H1 (cell line): ENCODE results near the gene TP53I11. TPM values are rescaled to one million over a fixed set of nuclear protein-coding genes. Genes with fewer than 3 reads are reported as not detected.
A peak's percentile ranks its signal among the peaks of the same experiment; 100 is the strongest.

ENCODE experiments used
- CTCF ChIA-PET: fragments of 300-600 bp; sonication (Branson Sonifier 250); formaldehyde crosslinking; loops from one replicate; lab custom pipeline; 2021; ENCODE audit not compliant: partially characterized antibody; lab: Charles Lee
- POLR2A ChIA-PET: fragments of 300-600 bp; sonication (Branson Sonifier 250); formaldehyde crosslinking; loops from one replicate; lab custom pipeline; 2021; ENCODE audit warnings: inconsistent platforms; ENCODE audit not compliant: partially characterized antibody; lab: Charles Lee
- DNase-seq, 2 experiments: peaks; one replicate each; pipeline versions ENCODE4 v3.0.0 to v3.0.0-alpha.2; 2010 to 2022; ENCODE audit warnings: low spot score in 2 of 2, low read depth in 1 of 2, mixed read lengths in 1 of 2
- FAIRE-seq: peaks from 2 replicates; lab custom pipeline; 2011; peaks lifted over from hg19 to GRCh38; lab: Jason Lieb, UNC
- H2AFZ ChIP-seq: 2 replicates; pipeline ENCODE4 v1.8.1; 2012; ENCODE audit warnings: low read length, inconsistent platforms
- H2AK5ac ChIP-seq: 2 replicates; pipeline ENCODE4 v1.6.1; 2013; ENCODE audit warnings: low read depth, low read length
- H2BK120ac ChIP-seq: replicated peaks from 2 replicates; pipeline ENCODE3; 2013; ENCODE audit warnings: low read depth, low read length, inconsistent platforms
- H2BK12ac ChIP-seq: 2 replicates; pipeline ENCODE4 v1.6.1; 2013; ENCODE audit warnings: low read depth, low read length
- H2BK15ac ChIP-seq: 2 replicates; pipeline ENCODE4 v1.6.1; 2013; ENCODE audit warnings: low read length
- H2BK20ac ChIP-seq: 2 replicates; pipeline ENCODE4 v1.6.1; 2013; ENCODE audit warnings: low read length
- H2BK5ac ChIP-seq: 2 replicates; pipeline ENCODE4 v1.6.1; 2013; ENCODE audit warnings: low read depth, low read length
- H3K14ac ChIP-seq: 2 replicates; pipeline ENCODE4 v1.6.1; 2013; ENCODE audit warnings: inconsistent platforms; ENCODE audit not compliant: insufficient read length
- H3K18ac ChIP-seq: 2 replicates; pipeline ENCODE4 v1.6.1; 2013; ENCODE audit warnings: low read length; ENCODE audit errors: extremely low read depth
- H3K23ac ChIP-seq: 2 replicates; pipeline ENCODE4 v1.6.1; 2013; ENCODE audit warnings: inconsistent platforms; ENCODE audit not compliant: insufficient read length
- H3K23me2 ChIP-seq: 2 replicates; pipeline ENCODE4 v1.6.1; 2013; ENCODE audit warnings: low read depth, low read length
- H3K27ac ChIP-seq: 2 replicates; pipeline ENCODE4 v1.6.1; 2011; ENCODE audit warnings: low read depth, low read length, inconsistent platforms
- H3K27me3 ChIP-seq, 4 experiments: replicated peaks in 1 of 4; 1 replicate in 1 of 4; 2 replicates in 3 of 4; pipeline versions ENCODE4 v1.6.1 to v1.8.1; 2011 to 2013; ENCODE audit warnings: low read length in 3 of 4, mild to moderate bottlenecking in 3 of 4, inconsistent platforms in 2 of 4, mixed read lengths in 2 of 4, moderate library complexity in 1 of 4; ENCODE audit not compliant: control insufficient read depth in 3 of 4, insufficient read depth in 3 of 4; ENCODE audit errors: extremely low read depth in 1 of 4
- H3K36me3 ChIP-seq, 4 experiments: 2 replicates each; pipeline versions ENCODE4 v1.6.1 to v1.8.1; 2011 to 2013; ENCODE audit warnings: mild to moderate bottlenecking in 4 of 4, low read length in 3 of 4, moderate library complexity in 2 of 4, control low read depth in 1 of 4, inconsistent platforms in 1 of 4; ENCODE audit not compliant: insufficient read depth in 4 of 4, control insufficient read depth in 2 of 4
- H3K4ac ChIP-seq: replicated peaks from 2 replicates; pipeline ENCODE3; 2013; ENCODE audit warnings: low read length, low read depth, mixed read lengths, inconsistent platforms; ENCODE audit not compliant: insufficient read length
- H3K4me1 ChIP-seq, 4 experiments: replicated peaks in 1 of 4; 1 replicate in 1 of 4; 2 replicates in 3 of 4; pipeline versions ENCODE4 v1.6.1 to v1.8.1; 2011 to 2013; ENCODE audit warnings: low read length in 3 of 4, inconsistent platforms in 2 of 4, mixed read lengths in 1 of 4; ENCODE audit not compliant: insufficient read depth in 4 of 4, control insufficient read depth in 3 of 4
- H3K4me2 ChIP-seq, 2 experiments: 2 replicates each; pipeline versions ENCODE4 v1.6.1 to v1.8.1; 2011 to 2013; ENCODE audit warnings: low read depth in 2 of 2, low read length in 2 of 2, control low read depth in 1 of 2, inconsistent platforms in 1 of 2, mild to moderate bottlenecking in 1 of 2; ENCODE audit not compliant: insufficient read depth in 1 of 2
- H3K4me3 ChIP-seq, 4 experiments: fragments of 200-600, 300-600 bp in 1 of 4; sonication (generic), shearing (Covaris generic), sonication (Bioruptor Twin) in 1 of 4; 2 replicates each; pipeline versions ENCODE4 v1.5.1 to v1.8.1; 2011 to 2016; ENCODE audit warnings: low read length in 4 of 4, low read depth in 3 of 4, control low read depth in 2 of 4, inconsistent platforms in 2 of 4, mild to moderate bottlenecking in 2 of 4, mixed read lengths in 1 of 4, moderate library complexity in 1 of 4; ENCODE audit not compliant: insufficient read depth in 2 of 4; ENCODE audit errors: extremely low read depth in 1 of 4
- H3K56ac ChIP-seq: replicated peaks from 2 replicates; pipeline ENCODE3; 2013; ENCODE audit warnings: low read depth, mild to moderate bottlenecking, mixed read lengths, low read length, inconsistent platforms; ENCODE audit not compliant: insufficient read length
- H3K79me1 ChIP-seq: 2 replicates; pipeline ENCODE4 v1.6.1; 2013; ENCODE audit warnings: low read depth, low read length, control low read depth
- H3K79me2 ChIP-seq, 2 experiments: 2 replicates each; pipeline versions ENCODE4 v1.6.1 to v1.8.1; 2012 to 2013; ENCODE audit warnings: low read length in 2 of 2, mild to moderate bottlenecking in 2 of 2, inconsistent platforms in 1 of 2; ENCODE audit not compliant: insufficient read depth in 2 of 2, control insufficient read depth in 1 of 2
- H3K9ac ChIP-seq, 4 experiments: replicated peaks in 1 of 4; 1 replicate in 1 of 4; 2 replicates in 3 of 4; pipeline versions ENCODE4 v1.6.1 to v1.8.1; 2011 to 2013; ENCODE audit warnings: low read depth in 3 of 4, low read length in 3 of 4, control low read depth in 2 of 4, mild to moderate bottlenecking in 2 of 4, moderate library complexity in 2 of 4, inconsistent platforms in 1 of 4; ENCODE audit errors: extremely low read depth in 1 of 4
- H3K9me3 ChIP-seq, 2 experiments: 2 replicates each; pipeline versions ENCODE4 v1.6.1 to v1.8.1; 2012 to 2013; ENCODE audit warnings: mild to moderate bottlenecking in 2 of 2, moderate library complexity in 2 of 2, control low read depth in 1 of 2, inconsistent platforms in 1 of 2, low read depth in 1 of 2, low read length in 1 of 2, mixed read lengths in 1 of 2; ENCODE audit not compliant: insufficient read depth in 2 of 2
- H4K20me1 ChIP-seq, 2 experiments: replicated peaks in 1 of 2; 2 replicates each; pipeline versions ENCODE3 to v1.8.1; 2011 to 2013; ENCODE audit warnings: inconsistent platforms in 2 of 2, low read length in 2 of 2, mild to moderate bottlenecking in 1 of 2; ENCODE audit not compliant: insufficient read depth in 2 of 2, control insufficient read depth in 1 of 2
- H4K5ac ChIP-seq: 2 replicates; pipeline ENCODE4 v1.6.1; 2013; ENCODE audit warnings: low read length, low read depth, mixed read lengths, inconsistent platforms; ENCODE audit not compliant: insufficient read length
- H4K8ac ChIP-seq: 2 replicates; pipeline ENCODE4 v1.8.0; 2013; ENCODE audit warnings: mild to moderate bottlenecking, moderate library complexity, low read length, inconsistent platforms; ENCODE audit not compliant: insufficient read depth; ENCODE audit errors: extremely low read depth
- H4K91ac ChIP-seq: replicated peaks from 2 replicates; pipeline ENCODE3; 2013; ENCODE audit warnings: low read length, mixed read lengths, inconsistent platforms; ENCODE audit not compliant: insufficient read length
- CBX5 ChIP-seq: fragments of 300-800, 300-1000 bp; sonication (generic); IDR thresholded peaks from 2 replicates; pipeline ENCODE4 v1.7.1; 2016; ENCODE audit warnings: antibody characterized with exemption, low read length, low read depth
- JUND ChIP-seq: IDR thresholded peaks from 2 replicates; pipeline ENCODE4 v1.6.1; 2011; ENCODE audit warnings: mild to moderate bottlenecking, improper control_type of control experiment, low read length
- KDM1A ChIP-seq: fragments of 200-600, 300-600 bp; sonication (generic); IDR thresholded peaks from 2 replicates; pipeline ENCODE4 v1.7.1; 2016; ENCODE audit warnings: mild to moderate bottlenecking, low read length, borderline replicate concordance
- POLR2AphosphoS5 ChIP-seq: IDR thresholded peaks from 2 replicates; pipeline ENCODE4 v1.6.1; 2011; ENCODE audit warnings: low read depth, low read length
- WGBS, 2 experiments: shearing (Covaris generic) in 1 of 2; methylation state at CpG; one replicate each; pipeline versions ENCODE4 v1.1.6 to v1.1.7; 2013 to 2015; ENCODE audit warnings: low lambda C conversion rate in 2 of 2, mixed read lengths in 2 of 2, inconsistent platforms in 1 of 2, low coverage in 1 of 2, missing lambda C conversion rate in 1 of 2; ENCODE audit not compliant: insufficient replicate concordance in 2 of 2, insufficient coverage in 1 of 2, insufficient read length in 1 of 2; ENCODE audit errors: extremely low coverage in 1 of 2, missing lambda C conversion rate in 1 of 2; 5-methylcytosine and 5-hydroxymethylcytosine counted together
- polyA plus RNA-seq, 7 experiments: library from polyadenylated mRNA; depleted of rRNA in 3 of 7; stranded (reverse) in 5 of 7; unstranded in 2 of 7; fragments of >200 nt in 5 of 7; fragments of 200-250 nt in 2 of 7; gene quantifications; 1 replicate in 5 of 7; 2 replicates in 1 of 7; 4 replicates in 1 of 7; pipeline versions ENCODE4 v1.2.1 to v1.2.3, GENCODE V29; 2011 to 2013; ENCODE audit warnings: missing spikeins in 2 of 7, mixed read lengths in 2 of 7
- total RNA-seq: library from RNA; stranded (reverse); fragmentation: NEBNext Ultra II Directional; extraction: Animal tissue kit (Norgen Biotek cat#: 25700); gene quantifications from 2 replicates; pipeline ENCODE4 v1.2.1, GENCODE V29; 2021

TP53I11 gene
- total and polyA plus RNA-seq, 2 of the 8 experiments (the other 6 are each of a cell fraction or from before 2014, with no cell fraction given), result 34.0 to 46.3 TPM

- no peaks in the 10 kb centered on the region; the same call in 1 of the 2 replicates for H3K23me2 ChIP-seq
- H3K27me3 ChIP-seq, result peaks cover 0 to 2% (median 0%) of the 10 kb centered on the region in 4 experiments; a peak in 3 of 7 replicates
- no peak overlapping the region for H2AK5ac ChIP-seq
- peak overlapping the region in 1 of 2 experiments; percentile 33; a peak in 1 of 4 replicates for H3K4me2 ChIP-seq
- WGBS, 2 experiments, result 79% methylated on average over 3 of the region's 3 CpGs; no CpG with 5 or more reads in 1 of the 2 experiments
- no peaks in the 10 kb centered on the region for H3K9me3 ChIP-seq
- H4K8ac ChIP-seq, result no peak overlapping the region; the same call in 1 of the 2 replicates
- no peak overlapping the region for H3K23ac ChIP-seq
- H2BK120ac ChIP-seq, result no peak overlapping the region
- TF ChIP-seq POLR2AphosphoS5 (no peak), KDM1A (peak; percentile 74), CBX5 (no peak), JUND (no peak)
- TF ChIP-seq, all 59 proteins: peak for 1
- ChIA-PET POLR2A (interaction anchor here (0.9 to 2.3 kb wide), 4 partner anchors 10 to 19 kb away, joined by 3 to 10 read pairs (median 6); partner anchors contain the start of gene TP53I11), CTCF (interaction anchor here (1.8 to 38.2 kb wide), 4 partner anchors 10 to 141 kb away, joined by 10 to 731 read pairs (median 186); no protein-coding TSS in a partner anchor)
- no peak overlapping the region for H4K5ac ChIP-seq
- no peak overlapping the region for H3K18ac ChIP-seq
- DNase-seq (no peak), FAIRE-seq (no peak)
- H4K91ac ChIP-seq, result peak overlapping the region; percentile 61
- no peak overlapping the region for H2BK20ac ChIP-seq
- H3K27ac ChIP-seq, result no peak overlapping the region; the same call in 1 of the 2 replicates
- H3K56ac ChIP-seq, result no peak overlapping the region
- H3K79me2 ChIP-seq, result no peaks in the 10 kb centered on the region
- no peak overlapping the region for H3K9ac ChIP-seq
- no peak overlapping the region for H2AFZ ChIP-seq
- peaks cover 13 to 47% (median 24%) of the 10 kb centered on the region in 4 experiments for H3K4me1 ChIP-seq
- H4K20me1 ChIP-seq, result no peaks in the 10 kb centered on the region
- H3K4ac ChIP-seq, result no peak overlapping the region
- H2BK15ac ChIP-seq, result no peak overlapping the region
- H3K14ac ChIP-seq, result no peak overlapping the region
- no peaks in the 10 kb centered on the region for H3K36me3 ChIP-seq
- H2BK5ac ChIP-seq, result no peak overlapping the region
- H2BK12ac ChIP-seq, result no peak overlapping the region
- no peaks in the 10 kb centered on the region for H3K79me1 ChIP-seq
- H3K4me3 ChIP-seq, result no peak overlapping the region
These were observed 11.8 kb upstream of the TP53I11 start for GRCh38 chr11:44962464-44962863.
